ENCODE results near the gene PSMB5.
A peak's percentile ranks its signal among the peaks of the same experiment; 100 is the strongest.

PSMB5 gene

DNA sequence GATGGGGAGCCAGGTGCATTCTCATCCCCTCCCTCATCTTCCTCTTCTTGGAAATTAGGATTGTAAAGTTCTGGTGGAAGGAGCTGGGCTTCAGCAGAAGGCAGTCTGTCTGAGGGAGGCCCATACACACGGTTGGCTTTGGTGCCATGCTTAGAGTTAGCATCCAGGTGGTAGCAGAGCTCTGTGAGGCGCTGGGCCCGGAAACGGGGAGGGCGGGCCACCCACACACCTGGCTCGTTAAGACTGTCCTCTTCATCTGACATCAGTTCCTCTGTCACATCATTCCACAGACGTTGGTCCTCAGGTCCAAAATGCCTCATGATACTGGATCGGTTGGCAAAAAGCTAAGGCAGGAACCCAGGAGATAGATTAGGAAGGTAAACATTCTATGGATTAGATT is 47.4 kb downstream of the PSMB5 start:
- no peak for DNase-seq (ENCODE audit: low read depth)
- TF ChIP-seq, protein P1, sequence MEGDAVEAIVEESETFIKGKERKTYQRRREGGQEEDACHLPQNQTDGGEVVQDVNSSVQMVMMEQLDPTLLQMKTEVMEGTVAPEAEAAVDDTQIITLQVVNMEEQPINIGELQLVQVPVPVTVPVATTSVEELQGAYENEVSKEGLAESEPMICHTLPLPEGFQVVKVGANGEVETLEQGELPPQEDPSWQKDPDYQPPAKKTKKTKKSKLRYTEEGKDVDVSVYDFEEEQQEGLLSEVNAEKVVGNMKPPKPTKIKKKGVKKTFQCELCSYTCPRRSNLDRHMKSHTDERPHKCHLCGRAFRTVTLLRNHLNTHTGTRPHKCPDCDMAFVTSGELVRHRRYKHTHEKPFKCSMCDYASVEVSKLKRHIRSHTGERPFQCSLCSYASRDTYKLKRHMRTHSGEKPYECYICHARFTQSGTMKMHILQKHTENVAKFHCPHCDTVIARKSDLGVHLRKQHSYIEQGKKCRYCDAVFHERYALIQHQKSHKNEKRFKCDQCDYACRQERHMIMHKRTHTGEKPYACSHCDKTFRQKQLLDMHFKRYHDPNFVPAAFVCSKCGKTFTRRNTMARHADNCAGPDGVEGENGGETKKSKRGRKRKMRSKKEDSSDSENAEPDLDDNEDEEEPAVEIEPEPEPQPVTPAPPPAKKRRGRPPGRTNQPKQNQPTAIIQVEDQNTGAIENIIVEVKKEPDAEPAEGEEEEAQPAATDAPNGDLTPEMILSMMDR (conservative IDR thresholded peaks at IDR 0.05; ENCODE audit: low read depth, low read length), result no peak
- no peak overlapping the region for H3K4me3 ChIP-seq (ENCODE audit: low read depth, low read length)

DNA sequence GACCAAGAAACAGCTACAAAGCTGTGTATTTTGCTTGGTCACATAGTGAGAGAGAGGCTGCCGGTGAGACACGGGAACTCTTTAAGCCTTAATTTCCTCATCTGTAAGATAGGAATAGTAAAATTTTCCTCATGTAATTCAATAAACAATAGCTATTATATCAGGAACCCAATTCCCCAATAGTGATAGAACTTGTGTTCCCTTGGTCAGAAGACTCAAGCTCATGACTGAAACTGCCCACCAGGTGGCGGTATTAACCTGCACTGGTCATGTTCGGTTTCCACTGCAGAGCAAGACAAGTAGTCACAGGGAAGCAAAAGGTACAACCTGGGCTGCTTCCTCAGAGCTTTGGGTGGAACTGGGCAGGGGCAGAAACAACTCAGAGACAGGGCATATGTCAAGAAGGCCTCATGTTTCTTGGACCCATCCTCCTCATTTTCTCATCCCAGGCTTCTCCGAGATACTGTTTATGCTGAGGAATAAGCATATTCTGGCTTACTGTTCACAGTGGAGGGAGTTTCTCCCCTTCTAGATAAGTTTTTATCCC is 48.1 kb downstream of the PSMB5 start:
- no peak overlapping the region for H3K4me3 ChIP-seq (ENCODE audit: low read depth, low read length)
- TF ChIP-seq, protein P1 (conservative IDR thresholded peaks at IDR 0.05; ENCODE audit: low read depth, low read length), result peak; percentile 93
- DNase-seq (ENCODE audit: low read depth), result peak; percentile 95

DNA sequence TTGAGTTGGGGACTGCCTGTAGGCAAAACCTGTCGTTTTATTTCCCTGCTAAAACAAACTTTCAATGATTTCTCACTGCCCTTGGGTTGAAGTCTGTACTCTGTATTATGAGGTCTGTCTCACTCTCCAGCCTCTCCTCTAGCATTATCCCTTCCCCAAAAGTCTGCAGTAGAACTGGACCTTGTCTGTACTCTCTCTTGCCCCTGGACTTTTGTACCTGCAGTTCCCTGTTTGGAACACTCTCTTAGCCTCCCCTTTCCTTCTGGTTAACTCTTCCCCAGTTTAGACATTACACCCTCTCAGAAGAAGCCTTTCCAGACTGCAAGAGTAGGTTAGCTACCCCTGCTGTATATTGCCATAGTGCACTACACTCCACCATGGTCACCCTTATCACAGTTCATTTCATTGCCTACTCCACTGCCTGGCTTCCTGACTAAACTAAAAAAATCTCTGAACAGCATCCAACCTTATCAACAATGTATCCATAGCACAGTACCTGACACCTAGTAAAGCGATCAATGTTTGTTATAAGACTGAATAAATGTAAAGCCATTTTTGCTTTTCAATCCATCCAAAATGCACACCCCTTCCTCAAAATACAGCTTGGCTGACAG is 48.7 kb downstream of the PSMB5 start:
- TF ChIP-seq, protein P1 (conservative IDR thresholded peaks at IDR 0.05; ENCODE audit: low read depth, low read length), result no peak
- DNase-seq (ENCODE audit: low read depth), result no peak

DNA sequence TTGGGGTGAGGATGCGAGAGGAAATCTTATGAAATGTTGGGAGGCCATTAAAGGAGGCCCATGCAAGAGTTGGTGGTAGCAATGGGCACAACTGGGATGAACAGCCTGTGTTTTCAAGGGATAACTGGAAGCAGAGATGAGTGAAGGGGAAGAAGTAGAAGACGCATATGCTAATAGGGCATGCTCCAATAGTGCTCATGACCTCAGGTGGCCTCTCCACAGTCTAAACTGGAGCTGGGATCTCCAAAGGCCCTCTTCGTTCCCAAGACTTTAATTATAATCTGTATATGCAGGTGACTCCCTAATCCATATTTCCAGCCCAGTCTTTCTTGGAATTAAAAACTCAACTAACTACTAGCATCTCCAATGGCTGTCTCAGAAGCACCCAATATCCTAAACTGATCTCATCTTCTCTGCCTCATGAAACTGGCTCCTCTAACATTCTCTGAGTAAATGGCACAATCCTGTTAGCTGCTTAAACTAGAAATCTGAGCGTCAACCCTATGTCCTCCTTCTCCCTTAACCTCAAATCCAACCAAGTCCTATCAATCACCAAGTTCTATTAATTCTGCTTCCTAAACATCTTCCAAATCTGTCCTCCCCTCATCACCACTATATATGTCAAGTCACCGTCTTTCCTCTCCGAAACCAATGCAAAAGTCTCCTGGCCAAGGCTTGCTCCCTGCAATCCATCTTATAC is 49.6 kb downstream of the PSMB5 start:
- TF ChIP-seq, protein P1 (conservative IDR thresholded peaks at IDR 0.05; ENCODE audit: low read depth, low read length), result no peak
- DNase-seq (ENCODE audit: low read depth), result no peak
- no peak overlapping the region for H3K4me3 ChIP-seq (ENCODE audit: low read depth, low read length)

More for the DNA sequence above, 48.7 kb downstream of the PSMB5 start:
- H3K4me3 ChIP-seq (ENCODE audit: low read depth, low read length), result no peak overlapping the region

DNA sequence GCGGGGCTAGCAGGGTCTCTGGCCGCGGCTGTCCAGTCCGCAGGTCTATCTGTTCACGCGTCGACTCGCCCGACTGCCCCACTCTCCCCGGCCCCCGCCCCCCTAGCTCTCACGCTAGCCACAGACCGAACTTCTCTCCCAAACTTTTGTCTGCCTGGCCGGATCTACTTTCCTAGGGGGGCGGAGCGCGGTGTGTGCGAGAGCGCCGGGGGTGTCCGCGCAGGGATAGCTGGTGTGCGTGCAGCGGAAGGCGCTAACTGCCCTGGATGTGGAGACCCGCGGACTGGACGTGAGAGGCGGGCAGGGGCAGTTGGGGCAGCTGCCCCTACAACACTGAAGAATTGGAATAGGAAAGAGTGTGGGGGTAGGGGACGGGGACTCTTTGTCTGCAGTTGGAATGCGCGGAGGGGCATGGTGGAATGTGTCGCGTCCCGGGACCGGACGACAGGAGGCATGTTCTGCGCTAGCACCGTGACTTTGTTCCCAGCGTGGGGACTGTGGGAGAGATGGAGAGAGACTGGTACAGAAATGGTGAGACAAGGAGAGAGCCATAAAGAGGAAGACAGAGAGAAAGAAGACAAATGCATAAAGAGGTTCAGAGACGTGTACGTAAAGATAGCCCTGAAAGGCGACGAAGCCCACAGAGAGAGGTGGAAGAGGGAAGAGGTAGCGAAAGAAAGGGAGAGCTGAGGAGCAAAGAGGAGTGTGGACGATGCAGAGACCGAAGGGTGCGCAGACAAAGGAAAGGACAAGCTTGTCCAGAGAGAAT is 52.0 kb downstream of the PSMB5 start, which contains the start of gene AJUBA:
Gene AJUBA, minus strand, starts transcription at position 75 of the 769 bp plus-strand sequence. CDS start 285 bp downstream, outside the sequence.
- H3K4me3 ChIP-seq (ENCODE audit: low read depth, low read length), result peak within 1 kb of the TSS; percentile 70
- DNase-seq (ENCODE audit: low read depth), result peak; percentile 91
- TF ChIP-seq, protein P1 (conservative IDR thresholded peaks at IDR 0.05; ENCODE audit: low read depth, low read length), result no peak

DNA sequence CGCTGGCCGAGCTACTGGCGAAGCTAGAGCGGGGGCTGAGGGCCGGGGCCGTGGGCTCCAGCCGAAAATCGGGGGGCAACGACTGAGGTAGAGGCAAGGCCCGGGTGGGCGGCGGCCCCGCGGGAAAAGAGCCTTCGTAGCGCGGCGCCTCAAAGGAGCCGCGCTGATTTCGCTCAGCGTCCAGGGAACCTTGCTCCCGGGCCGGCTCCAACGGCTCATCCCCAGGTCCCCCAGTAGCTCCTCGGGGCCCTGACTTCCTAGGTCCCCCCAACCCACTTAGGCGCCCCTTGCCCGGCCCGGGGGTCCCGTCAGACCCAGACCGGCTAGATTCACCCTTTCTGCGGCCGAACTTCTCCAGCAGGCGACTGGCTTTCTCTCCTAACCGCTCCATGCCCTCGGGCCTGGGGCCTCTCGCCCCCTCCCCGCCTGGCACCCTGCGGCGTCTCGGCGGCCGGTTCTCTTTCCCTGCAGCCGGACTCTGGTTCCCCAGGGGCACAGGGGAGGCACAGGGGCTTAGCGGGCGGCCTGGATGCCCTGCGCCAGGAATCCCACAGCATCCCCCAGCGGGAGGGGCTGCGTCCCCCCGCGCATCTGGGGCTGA is 52.7 kb downstream of the PSMB5 start:
- no peak for DNase-seq (ENCODE audit: low read depth)
- TF ChIP-seq, protein P1 (conservative IDR thresholded peaks at IDR 0.05; ENCODE audit: low read depth, low read length), result no peak
- H3K4me3 ChIP-seq (ENCODE audit: low read depth, low read length), result peak overlapping the region; percentile 70
